HS-5 (cell line): ENCODE measurements around the gene CHKB.
"Not testable (repeated sequence)": the region's sequence is repeated elsewhere in the genome, so short reads cannot be mapped to it uniquely, and the experiment has no call there.

Source experiments
- DNase-seq: peaks from one replicate; pipeline ENCODE4 v3.0.0-alpha.2; 2012; ENCODE audit warnings: low read depth

CHKB gene

GRCh38 chr22:50548040-50548920 lies 34.4 kb downstream of the CHKB start:
- no peak for DNase-seq

- no peak for DNase-seq
Observed at GRCh38 chr22:50547263-50547985, 35.2 kb downstream of the CHKB start.

GRCh38 chr22:50546326-50547262 lies 36.1 kb downstream of the CHKB start:
- DNase-seq: no peak

GRCh38 chr22:50545522-50546325 lies 36.9 kb downstream of the CHKB start, which contains the start of gene KLHDC7B:
TSS of gene KLHDC7B (plus strand) at chr22:50545899. CDS start at chr22:50546244, 345 bp downstream.
- DNase-seq: no peak

GRCh38 chr22:50544746-50545253 lies 37.8 kb downstream of the CHKB start:
- no peak for DNase-seq

GRCh38 chr22:50544078-50544745 lies 38.4 kb downstream of the CHKB start:
- DNase-seq: no peak

- DNase-seq: no peak
Observed at GRCh38 chr22:50542416-50542927, 40.2 kb downstream of the CHKB start.

GRCh38 chr22:50541667-50542026 lies 41.0 kb downstream of the CHKB start:
- DNase-seq: not testable (repeated sequence)

GRCh38 chr22:50540381-50540780 lies 42.3 kb downstream of the CHKB start:
- no peak for DNase-seq

- no peak for DNase-seq
Observed at GRCh38 chr22:50537765-50538164, 44.9 kb downstream of the CHKB start.

- DNase-seq: no peak
Observed at GRCh38 chr22:50536226-50536625, 46.4 kb downstream of the CHKB start.

GRCh38 chr22:50535113-50535512 lies 47.5 kb downstream of the CHKB start:
- DNase-seq: no peak

GRCh38 chr22:50533856-50534711 lies 48.6 kb downstream of the CHKB start:
- not testable (repeated sequence) for DNase-seq

GRCh38 chr22:50532824-50533796 lies 49.5 kb downstream of the CHKB start:
- no peak for DNase-seq

GRCh38 chr22:50531962-50532674 lies 50.5 kb downstream of the CHKB start:
- no peak for DNase-seq

GRCh38 chr22:50531546-50531961 lies 51.1 kb downstream of the CHKB start:
- no peak for DNase-seq

GRCh38 chr22:50530877-50531545 lies 51.6 kb downstream of the CHKB start:
- no peak for DNase-seq
